HepG2 (cell line): ENCODE results near the gene SLC50A1. TPM values are rescaled to one million over a fixed set of nuclear protein-coding genes. Genes with fewer than 3 reads are reported as not detected.
A peak's percentile ranks its signal among the peaks of the same experiment; 100 is the strongest.

Experiments
- GATAD1 ChIP-seq: IDR thresholded peaks from 2 replicates; pipeline ENCODE4 v1.6.1; 2016; ENCODE audit warnings: missing genetic modification reagents, missing compliant biosample characterization
- MED8 ChIP-seq: sonication (generic); formaldehyde crosslinking; IDR thresholded peaks from 2 replicates; pipeline ENCODE4 v1.8.1; 2023; ENCODE audit warnings: mild to moderate bottlenecking, missing genetic modification reagents; ENCODE audit not compliant: insufficient replicate concordance
- MYC ChIP-seq: sonication (generic); formaldehyde crosslinking; IDR thresholded peaks from 2 replicates; pipeline ENCODE4 v1.9.0; 2021; ENCODE audit warnings: missing genetic modification reagents, borderline replicate concordance
- NFKB2 ChIP-seq: sonication (generic); formaldehyde crosslinking; IDR thresholded peaks from 2 replicates; pipeline ENCODE4 v1.4.0; 2020; ENCODE audit warnings: missing genetic modification reagents, borderline replicate concordance
- RAD51 ChIP-seq: fragments of 450-650 bp; IDR thresholded peaks from 2 replicates; pipeline ENCODE4 v1.6.1; 2016; ENCODE audit warnings: borderline replicate concordance
- REPIN1 ChIP-seq: sonication (generic); formaldehyde crosslinking; IDR thresholded peaks from 2 replicates; pipeline ENCODE4 v1.8.0; 2022; ENCODE audit warnings: missing genetic modification reagents, low read depth, mild to moderate bottlenecking, borderline replicate concordance
- SIN3A ChIP-seq: IDR thresholded peaks from 2 replicates; pipeline ENCODE4 v1.6.1; 2011; ENCODE audit warnings: low read depth, mild to moderate bottlenecking, control low read depth, low read length, borderline replicate concordance
- SMC3 ChIP-seq: IDR thresholded peaks from 2 replicates; pipeline ENCODE4 v1.6.1; 2011; ENCODE audit warnings: low read length, improper control_type of control experiment
- THAP11 ChIP-seq: IDR thresholded peaks from 2 replicates; pipeline ENCODE4 v1.6.1; 2016; ENCODE audit warnings: missing biosample characterization, missing genetic modification reagents
- ZFP82 ChIP-seq: sonication (generic); formaldehyde crosslinking; IDR thresholded peaks from 2 replicates; pipeline ENCODE4 v1.5.1; 2020; ENCODE audit warnings: mild to moderate bottlenecking, missing genetic modification reagents, borderline replicate concordance
- ZMYM4 ChIP-seq: sonication (generic); formaldehyde crosslinking; IDR thresholded peaks from 2 replicates; pipeline ENCODE4 v1.8.1; 2023; ENCODE audit warnings: mild to moderate bottlenecking, missing genetic modification reagents
- ZNF274 ChIP-seq: sonication (generic); formaldehyde crosslinking; IDR thresholded peaks from 2 replicates; pipeline ENCODE4 v1.5.1; 2020; ENCODE audit warnings: mild to moderate bottlenecking, missing genetic modification reagents
- ZNF292 ChIP-seq: sonication (generic); formaldehyde crosslinking; IDR thresholded peaks from 2 replicates; pipeline ENCODE4 v1.8.1; 2022; ENCODE audit warnings: mild to moderate bottlenecking, low read depth, missing genetic modification reagents, borderline replicate concordance
- ZNF773 ChIP-seq: sonication (generic); formaldehyde crosslinking; IDR thresholded peaks from 2 replicates; pipeline ENCODE4 v1.4.0; 2020; ENCODE audit warnings: missing genetic modification reagents, borderline replicate concordance
- ZSCAN21 ChIP-seq: sonication (generic); formaldehyde crosslinking; IDR thresholded peaks from 2 replicates; pipeline ENCODE4 v1.8.0; 2022; ENCODE audit warnings: mild to moderate bottlenecking, missing genetic modification reagents, moderate library complexity, borderline replicate concordance
- polyA plus RNA-seq, 8 experiments: library from polyadenylated mRNA; depleted of rRNA in 3 of 8; stranded (reverse) in 7 of 8; unstranded in 1 of 8; fragments of >200 nt; fragmentation: Illumina TruSeq in 4 of 8; extraction: Trizol in 4 of 8; gene quantifications; 2 replicates each; pipeline versions ENCODE4 v1.2.1 to v1.2.3, GENCODE V29; 2011 to 2016; ENCODE audit warnings: low read depth in 4 of 8, missing spikeins in 1 of 8, mixed read lengths in 1 of 8; ENCODE audit not compliant: insufficient read depth in 1 of 8
- total RNA-seq, 5 experiments: library from RNA; depleted of rRNA; stranded (reverse); fragments of >200 nt; fragmentation: Illumina TruSeq; extraction: Trizol; gene quantifications; 2 replicates each; pipeline ENCODE4 v1.2.3, GENCODE V29; 2016; ENCODE audit warnings: low read depth in 1 of 5
- TF ChIP-seq, protein P1 (sequence below): IDR thresholded peaks from 2 replicates; pipeline ENCODE4 v1.6.1; 2016; ENCODE audit warnings: mild to moderate bottlenecking, missing biosample characterization, missing genetic modification reagents
- TF ChIP-seq, protein P2 (sequence below): sonication (generic); formaldehyde crosslinking; conservative IDR thresholded peaks from 2 replicates; pipeline ENCODE4 v1.4.0; 2020; ENCODE audit warnings: missing genetic modification reagents
- TF ChIP-seq, protein P3 (sequence below): sonication (generic); formaldehyde crosslinking; conservative IDR thresholded peaks from 2 replicates; pipeline ENCODE4 v1.4.0; 2020; ENCODE audit warnings: missing genetic modification reagents
- TF ChIP-seq, protein P4 (sequence below): sonication (generic); formaldehyde crosslinking; IDR thresholded peaks from 2 replicates; pipeline ENCODE4 v1.8.1; 2023; ENCODE audit warnings: mild to moderate bottlenecking, missing genetic modification reagents
- TF ChIP-seq, protein P5 (sequence below): sonication (generic); formaldehyde crosslinking; IDR thresholded peaks from 2 replicates; pipeline ENCODE4 v1.4.0; 2020; ENCODE audit warnings: low read depth, missing genetic modification reagents
- TF ChIP-seq, protein P6 (sequence below): IDR thresholded peaks from 2 replicates; pipeline ENCODE4 v1.6.1; 2012; ENCODE audit warnings: low read depth, low read length, improper control_type of control experiment

SLC50A1 gene
- total and polyA plus RNA-seq, 2 of the 13 experiments (the other 11 are each of a cell fraction or from before 2014, with no cell fraction given), result 22.5 to 46.8 TPM

DNA sequence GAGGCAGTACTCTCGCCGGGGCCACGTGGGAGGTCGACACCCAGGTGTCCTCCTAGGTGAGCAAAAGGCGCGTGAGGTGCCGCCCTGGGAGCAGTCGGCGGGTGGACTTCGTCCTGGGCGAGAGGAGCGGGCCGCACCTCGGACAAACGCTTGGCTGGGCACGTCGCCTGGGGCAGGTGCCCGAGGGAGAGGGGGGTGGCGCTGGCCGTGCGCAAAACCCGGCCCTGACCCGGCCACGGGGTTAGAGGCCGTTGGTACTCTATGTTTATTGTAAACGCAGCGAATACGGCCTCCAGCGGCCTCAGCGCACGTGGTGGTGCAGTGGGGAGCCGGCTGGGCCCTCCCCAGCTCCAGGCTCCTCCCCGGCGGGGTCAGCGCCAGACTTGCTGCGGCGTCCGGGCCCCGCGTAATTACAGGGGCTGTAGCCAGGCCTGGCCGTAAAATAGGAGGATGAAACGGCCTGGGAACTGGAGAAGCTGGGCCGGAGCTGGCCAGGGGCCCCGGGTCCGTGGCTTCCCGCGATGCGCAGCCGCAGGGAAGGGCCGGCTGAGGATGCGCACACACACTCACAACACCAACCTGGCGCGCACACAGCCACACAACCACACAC lies 9.6 kb upstream of the SLC50A1 start (continued):
- TF ChIP-seq ZMYM4, result peak; percentile 42; the same call in 1 of the 2 replicates
- TF ChIP-seq, protein P1, sequence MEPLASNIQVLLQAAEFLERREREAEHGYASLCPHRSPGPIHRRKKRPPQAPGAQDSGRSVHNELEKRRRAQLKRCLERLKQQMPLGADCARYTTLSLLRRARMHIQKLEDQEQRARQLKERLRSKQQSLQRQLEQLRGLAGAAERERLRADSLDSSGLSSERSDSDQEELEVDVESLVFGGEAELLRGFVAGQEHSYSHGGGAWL (CRISPR knock-in tag), result peak; percentile 97
- peak; percentile 86; the same call in 1 of the 2 replicates for TF ChIP-seq NFKB2
- TF ChIP-seq RAD51, result no peak
- TF ChIP-seq MYC (CRISPR knock-in tag), result peak; percentile 98
- TF ChIP-seq THAP11, result peak; percentile 80
- TF ChIP-seq, protein P2, sequence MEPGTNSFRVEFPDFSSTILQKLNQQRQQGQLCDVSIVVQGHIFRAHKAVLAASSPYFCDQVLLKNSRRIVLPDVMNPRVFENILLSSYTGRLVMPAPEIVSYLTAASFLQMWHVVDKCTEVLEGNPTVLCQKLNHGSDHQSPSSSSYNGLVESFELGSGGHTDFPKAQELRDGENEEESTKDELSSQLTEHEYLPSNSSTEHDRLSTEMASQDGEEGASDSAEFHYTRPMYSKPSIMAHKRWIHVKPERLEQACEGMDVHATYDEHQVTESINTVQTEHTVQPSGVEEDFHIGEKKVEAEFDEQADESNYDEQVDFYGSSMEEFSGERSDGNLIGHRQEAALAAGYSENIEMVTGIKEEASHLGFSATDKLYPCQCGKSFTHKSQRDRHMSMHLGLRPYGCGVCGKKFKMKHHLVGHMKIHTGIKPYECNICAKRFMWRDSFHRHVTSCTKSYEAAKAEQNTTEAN, result peak; percentile 99
- TF ChIP-seq REPIN1 (CRISPR knock-in tag), result peak; percentile 95
- TF ChIP-seq, protein P3, sequence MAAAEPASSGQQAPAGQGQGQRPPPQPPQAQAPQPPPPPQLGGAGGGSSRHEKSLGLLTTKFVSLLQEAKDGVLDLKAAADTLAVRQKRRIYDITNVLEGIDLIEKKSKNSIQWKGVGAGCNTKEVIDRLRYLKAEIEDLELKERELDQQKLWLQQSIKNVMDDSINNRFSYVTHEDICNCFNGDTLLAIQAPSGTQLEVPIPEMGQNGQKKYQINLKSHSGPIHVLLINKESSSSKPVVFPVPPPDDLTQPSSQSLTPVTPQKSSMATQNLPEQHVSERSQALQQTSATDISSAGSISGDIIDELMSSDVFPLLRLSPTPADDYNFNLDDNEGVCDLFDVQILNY (CRISPR knock-in tag), result peak; percentile 33; the same call in 1 of the 2 replicates
- TF ChIP-seq MED8, result peak; percentile 98
- TF ChIP-seq ZFP82 (CRISPR knock-in tag), result peak; percentile 66; the same call in 1 of the 2 replicates
- TF ChIP-seq SMC3, result no peak
- no peak for TF ChIP-seq ZNF773 (CRISPR knock-in tag)
- peak; percentile 97 for TF ChIP-seq ZSCAN21 (CRISPR knock-in tag)
- TF ChIP-seq, protein P4, sequence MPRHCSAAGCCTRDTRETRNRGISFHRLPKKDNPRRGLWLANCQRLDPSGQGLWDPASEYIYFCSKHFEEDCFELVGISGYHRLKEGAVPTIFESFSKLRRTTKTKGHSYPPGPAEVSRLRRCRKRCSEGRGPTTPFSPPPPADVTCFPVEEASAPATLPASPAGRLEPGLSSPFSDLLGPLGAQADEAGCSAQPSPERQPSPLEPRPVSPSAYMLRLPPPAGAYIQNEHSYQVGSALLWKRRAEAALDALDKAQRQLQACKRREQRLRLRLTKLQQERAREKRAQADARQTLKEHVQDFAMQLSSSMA, result no peak
- TF ChIP-seq, protein P5, sequence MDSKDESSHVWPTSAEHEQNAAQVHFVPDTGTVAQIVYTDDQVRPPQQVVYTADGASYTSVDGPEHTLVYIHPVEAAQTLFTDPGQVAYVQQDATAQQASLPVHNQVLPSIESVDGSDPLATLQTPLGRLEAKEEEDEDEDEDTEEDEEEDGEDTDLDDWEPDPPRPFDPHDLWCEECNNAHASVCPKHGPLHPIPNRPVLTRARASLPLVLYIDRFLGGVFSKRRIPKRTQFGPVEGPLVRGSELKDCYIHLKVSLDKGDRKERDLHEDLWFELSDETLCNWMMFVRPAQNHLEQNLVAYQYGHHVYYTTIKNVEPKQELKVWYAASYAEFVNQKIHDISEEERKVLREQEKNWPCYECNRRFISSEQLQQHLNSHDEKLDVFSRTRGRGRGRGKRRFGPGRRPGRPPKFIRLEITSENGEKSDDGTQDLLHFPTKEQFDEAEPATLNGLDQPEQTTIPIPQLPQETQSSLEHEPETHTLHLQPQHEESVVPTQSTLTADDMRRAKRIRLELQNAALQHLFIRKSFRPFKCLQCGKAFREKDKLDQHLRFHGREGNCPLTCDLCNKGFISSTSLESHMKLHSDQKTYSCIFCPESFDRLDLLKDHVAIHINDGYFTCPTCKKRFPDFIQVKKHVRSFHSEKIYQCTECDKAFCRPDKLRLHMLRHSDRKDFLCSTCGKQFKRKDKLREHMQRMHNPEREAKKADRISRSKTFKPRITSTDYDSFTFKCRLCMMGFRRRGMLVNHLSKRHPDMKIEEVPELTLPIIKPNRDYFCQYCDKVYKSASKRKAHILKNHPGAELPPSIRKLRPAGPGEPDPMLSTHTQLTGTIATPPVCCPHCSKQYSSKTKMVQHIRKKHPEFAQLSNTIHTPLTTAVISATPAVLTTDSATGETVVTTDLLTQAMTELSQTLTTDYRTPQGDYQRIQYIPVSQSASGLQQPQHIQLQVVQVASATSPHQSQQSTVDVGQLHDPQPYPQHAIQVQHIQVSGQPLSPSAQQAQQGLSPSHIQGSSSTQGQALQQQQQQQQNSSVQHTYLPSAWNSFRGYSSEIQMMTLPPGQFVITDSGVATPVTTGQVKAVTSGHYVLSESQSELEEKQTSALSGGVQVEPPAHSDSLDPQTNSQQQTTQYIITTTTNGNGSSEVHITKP, result peak; percentile 87
- no peak for TF ChIP-seq ZNF292 (CRISPR knock-in tag)
- peak; percentile 77 for TF ChIP-seq GATAD1
- TF ChIP-seq SIN3A, result peak; percentile 91
- peak; percentile 82 for TF ChIP-seq ZNF274 (CRISPR knock-in tag)
- TF ChIP-seq, protein P6, sequence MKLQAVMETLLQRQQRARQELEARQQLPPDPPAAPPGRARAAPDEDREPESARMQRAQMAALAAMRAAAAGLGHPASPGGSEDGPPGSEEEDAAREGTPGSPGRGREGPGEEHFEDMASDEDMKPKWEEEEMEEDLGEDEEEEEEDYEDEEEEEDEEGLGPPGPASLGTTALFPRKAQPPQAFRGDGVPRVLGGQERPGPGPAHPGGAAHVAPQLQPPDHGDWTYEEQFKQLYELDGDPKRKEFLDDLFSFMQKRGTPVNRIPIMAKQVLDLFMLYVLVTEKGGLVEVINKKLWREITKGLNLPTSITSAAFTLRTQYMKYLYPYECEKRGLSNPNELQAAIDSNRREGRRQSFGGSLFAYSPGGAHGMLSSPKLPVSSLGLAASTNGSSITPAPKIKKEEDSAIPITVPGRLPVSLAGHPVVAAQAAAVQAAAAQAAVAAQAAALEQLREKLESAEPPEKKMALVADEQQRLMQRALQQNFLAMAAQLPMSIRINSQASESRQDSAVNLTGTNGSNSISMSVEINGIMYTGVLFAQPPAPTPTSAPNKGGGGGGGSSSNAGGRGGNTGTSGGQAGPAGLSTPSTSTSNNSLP, result peak; percentile 50
